Activated CD4-positive, alpha-beta T cell treated with anti-CD3 and anti-CD28 coated beads for 1 hour (primary cell): ENCODE data around the gene NBAS.

Experiments
- DNase-seq: peaks from one replicate; pipeline ENCODE4 v3.0.0-alpha.2; 2020

NBAS gene

DNA sequence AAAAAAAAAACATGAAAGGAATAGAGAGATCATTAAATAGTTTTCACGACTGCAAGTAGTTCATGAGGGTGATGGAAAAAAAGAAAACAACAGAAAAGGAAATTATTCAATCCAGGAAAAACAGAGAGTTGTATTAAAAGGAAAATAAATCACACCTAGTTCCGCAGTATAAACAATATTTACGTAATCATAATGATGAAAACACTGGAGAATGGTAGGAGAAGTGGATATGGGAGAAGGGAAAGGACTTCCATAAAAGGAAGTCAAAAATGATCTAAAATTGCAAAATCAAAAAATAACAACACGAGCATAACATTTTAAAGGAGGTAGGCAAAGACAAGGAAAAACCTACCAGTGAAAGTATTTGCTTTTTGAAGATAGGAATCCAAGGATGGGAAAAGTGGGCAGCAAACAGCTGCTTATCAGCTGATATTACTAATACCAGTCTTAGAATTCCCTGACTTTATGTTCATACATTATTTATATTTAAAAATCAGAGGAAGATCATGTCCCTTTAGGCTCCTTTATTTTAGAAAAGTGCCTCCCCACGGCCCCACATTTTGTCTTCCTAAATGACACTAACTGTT lies 160.8 kb downstream of the NBAS start:
- DNase-seq: no peak

GRCh38 chr2:15399241-15399640 lies 161.9 kb downstream of the NBAS start:
- DNase-seq: no peak

DNA sequence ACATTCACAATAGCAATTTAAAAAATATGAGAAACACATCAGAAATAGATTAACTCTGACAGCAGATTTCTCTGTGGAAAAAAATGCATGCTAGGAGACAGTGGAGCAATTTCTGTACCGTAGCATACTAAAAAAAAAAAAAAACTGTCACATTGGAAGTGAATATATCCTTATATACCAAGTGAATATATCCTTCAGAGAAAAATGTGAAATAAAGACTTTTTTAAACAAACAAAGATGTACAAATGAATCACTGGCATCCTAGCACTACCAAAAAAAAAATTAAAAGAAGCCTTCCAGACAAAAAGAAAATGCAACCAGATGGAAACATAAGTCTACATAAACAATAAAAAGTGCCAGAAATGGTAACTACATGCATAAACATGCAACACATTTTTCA lies 169.4 kb downstream of the NBAS start:
- no peak for DNase-seq

DNA sequence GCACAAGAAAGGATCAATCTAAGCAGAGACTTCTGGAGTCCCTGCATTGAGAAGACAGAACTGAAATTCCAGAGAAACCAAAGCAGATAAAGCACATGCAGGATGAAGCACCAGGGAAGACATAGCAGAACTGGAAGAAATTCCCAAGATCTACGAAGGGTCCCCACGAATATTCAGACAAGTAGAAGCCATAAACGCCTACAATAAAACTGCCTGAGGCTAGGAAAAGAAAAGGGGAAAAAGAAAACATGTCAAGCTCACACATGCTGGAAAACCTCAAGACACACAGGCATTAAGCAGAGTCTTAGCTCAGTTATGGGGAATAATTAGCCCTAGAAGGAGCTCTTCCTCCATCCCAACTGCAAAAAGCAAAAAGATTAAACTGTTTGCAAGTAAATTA lies 171.2 kb downstream of the NBAS start:
- no peak for DNase-seq

- no peak for DNase-seq
Measured at GRCh38 chr2:15389326-15389700, 171.8 kb downstream of the NBAS start.

GRCh38 chr2:15388406-15389325 lies 172.5 kb downstream of the NBAS start:
- no peak for DNase-seq

DNA sequence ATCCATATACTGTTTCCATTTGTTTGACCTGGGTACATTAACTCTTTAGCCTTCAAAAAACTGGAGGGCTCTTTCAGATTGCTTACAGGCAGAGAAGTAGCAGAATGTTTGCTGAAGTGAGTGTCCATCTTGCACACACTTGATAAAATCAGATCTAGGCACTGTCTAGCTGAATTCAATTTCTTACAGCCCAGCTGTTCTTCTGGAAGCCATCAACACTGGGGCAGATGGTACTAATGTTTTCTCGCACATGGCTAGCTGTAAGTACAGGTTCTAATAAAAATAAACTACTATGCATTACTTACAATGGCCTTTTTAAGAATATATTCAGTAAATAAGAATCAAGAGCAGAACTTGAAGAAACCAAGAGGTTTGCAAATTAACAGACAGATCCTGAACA lies 175.9 kb downstream of the NBAS start:
- DNase-seq: no peak

- DNase-seq: no peak
Measured at GRCh38 chr2:15383695-15384350, 177.3 kb downstream of the NBAS start.

DNA sequence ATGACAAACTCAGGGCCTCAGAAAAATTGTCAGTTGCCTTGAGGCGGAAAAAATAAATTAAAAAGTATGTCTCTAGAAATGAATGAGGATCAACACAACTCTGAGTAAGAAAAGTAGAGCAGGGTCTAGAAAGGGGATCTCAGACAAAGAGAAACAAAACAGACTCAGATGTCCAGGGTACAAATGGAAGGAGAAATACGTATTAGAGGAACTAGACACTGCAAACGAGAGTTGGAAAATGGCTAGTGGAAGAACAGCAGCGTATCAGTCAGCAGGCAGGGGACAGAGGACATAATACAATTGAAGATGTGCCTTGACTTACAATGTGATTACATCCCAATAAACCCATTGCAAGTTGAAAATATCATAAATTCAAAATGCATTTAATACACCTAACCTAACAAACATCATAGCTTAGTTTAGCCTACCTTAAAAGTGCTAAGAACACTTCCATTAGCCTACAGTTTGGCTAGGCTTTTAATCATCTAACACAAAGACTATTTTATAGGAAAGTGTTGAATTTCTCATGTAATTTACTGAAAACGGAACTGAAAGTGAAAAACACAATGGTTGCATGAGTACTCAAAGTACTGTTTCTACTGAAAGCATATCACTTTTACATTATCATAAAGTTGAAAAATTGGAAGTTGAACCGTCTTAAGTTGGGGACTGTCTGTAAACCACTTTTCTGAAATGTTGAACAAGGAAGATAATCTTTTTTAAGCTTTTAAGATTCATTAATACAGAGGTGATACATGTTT lies 182.8 kb downstream of the NBAS start:
- no peak for DNase-seq

DNA sequence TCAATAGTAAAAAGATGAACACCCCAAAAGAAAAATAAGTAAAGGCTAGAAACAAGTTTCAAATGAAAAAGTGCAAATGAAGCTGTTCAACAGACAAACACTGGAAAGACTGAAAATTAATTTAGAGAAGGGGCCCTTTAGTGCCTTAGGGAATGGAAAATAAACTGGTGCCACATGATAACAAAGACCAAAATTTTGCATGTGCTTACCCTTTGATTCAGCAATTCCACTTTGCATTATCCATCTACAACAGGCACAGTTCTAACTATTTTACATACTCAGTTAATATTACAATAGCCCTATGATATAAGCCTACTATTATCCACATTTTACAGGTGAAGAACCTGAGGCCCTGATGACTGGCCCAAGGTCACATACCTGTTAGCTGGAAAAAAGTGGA lies 183.9 kb downstream of the NBAS start:
- no peak for DNase-seq

DNA sequence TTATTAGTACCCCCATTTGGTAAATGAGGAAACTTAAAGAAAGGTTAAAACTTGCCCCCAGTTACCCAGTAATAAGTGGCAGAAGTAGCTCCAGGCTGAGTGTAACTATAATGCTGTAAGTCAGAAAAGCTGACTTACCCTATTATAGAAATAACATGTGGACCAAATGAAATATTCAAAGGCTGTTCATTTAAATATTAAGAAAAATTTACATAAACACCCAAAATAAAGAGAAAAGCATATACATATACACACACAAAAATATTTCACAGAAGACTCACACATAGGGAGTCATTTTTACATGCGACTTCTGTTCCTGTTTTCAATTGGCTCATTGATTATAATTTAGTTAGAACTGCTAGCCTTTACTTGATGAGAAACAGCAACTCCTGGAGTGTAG lies 189.1 kb downstream of the NBAS start:
- DNase-seq: no peak

GRCh38 chr2:15369129-15369528 lies 192.0 kb downstream of the NBAS start:
- no peak for DNase-seq

DNA sequence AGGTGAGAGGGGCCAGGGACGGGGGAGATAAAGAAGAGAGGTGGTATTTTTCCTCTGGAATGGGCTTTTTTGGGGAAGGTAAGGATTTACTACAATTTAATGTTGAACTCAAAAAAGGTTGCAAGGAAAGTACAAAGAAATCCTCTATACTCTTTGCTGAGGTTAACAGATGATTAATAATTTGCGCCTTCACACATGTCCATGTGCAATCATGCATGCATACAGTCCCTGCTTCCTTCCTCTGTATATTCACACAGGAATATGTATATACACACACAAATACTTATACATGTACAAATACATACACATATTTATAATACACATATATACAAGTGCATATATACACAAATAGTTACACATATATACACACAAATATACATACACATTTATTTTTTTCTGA lies 193.4 kb downstream of the NBAS start:
- DNase-seq: no peak

GRCh38 chr2:15367205-15367604 lies 193.9 kb downstream of the NBAS start:
- DNase-seq: no peak

GRCh38 chr2:15365411-15365810 lies 195.7 kb downstream of the NBAS start:
- DNase-seq: no peak

DNA sequence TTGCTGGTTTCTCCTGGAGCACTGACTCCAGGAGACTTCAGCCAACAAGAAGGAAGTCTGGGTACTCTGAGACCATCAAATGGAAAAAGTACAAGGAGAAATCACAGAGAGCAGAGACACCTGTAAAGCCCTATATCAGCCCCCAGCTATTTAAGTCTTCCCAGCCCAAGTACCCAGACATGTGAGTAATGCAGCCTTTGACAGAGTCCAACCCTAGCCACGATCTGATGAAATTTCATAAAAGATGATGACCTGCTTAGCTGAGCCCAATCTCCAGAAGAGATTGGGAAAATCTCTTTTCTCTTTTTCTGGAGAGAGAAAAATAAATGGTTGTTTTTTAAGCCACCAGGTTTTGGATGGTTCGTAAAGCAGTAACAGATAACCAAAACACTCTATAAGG lies 196.6 kb downstream of the NBAS start:
- DNase-seq: no peak

DNA sequence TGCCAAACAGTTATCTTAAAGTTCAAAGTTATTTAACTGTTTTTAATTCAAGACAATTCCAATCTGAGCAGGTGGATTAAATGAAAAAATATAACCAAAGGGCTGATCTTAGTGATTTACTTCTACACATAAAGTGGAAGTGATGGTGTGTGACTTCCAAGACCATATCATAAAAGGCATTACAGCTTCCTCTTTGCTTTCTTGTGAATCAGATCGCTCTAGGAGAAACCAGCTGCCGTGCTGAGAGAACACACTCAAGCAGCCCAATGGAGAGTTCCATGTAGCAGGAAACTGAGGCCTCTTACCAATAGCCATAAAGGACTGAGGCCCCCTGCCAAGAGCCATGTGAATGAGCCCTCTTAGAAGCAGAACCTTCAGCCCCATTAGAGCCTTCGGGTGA lies 197.4 kb downstream of the NBAS start:
- no peak for DNase-seq

DNA sequence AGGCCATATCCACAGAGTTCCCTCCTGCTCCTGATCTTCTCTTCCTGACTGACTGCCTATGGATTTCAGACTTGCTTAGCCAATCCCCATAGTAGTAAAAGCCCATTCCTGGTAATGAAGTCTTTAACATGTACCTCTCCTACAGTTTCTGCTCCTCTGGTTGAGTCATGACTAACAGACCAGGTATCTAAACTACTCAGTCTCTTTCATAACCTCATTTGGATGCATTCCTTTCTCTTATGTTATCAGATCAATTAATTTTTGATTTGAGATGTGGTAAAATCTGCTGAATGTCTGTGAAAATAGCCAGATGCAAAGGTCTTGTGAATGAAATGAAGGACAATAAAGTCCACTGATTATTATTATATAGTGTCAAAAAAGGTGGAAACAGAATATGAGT lies 198.0 kb downstream of the NBAS start:
- DNase-seq: no peak

DNA sequence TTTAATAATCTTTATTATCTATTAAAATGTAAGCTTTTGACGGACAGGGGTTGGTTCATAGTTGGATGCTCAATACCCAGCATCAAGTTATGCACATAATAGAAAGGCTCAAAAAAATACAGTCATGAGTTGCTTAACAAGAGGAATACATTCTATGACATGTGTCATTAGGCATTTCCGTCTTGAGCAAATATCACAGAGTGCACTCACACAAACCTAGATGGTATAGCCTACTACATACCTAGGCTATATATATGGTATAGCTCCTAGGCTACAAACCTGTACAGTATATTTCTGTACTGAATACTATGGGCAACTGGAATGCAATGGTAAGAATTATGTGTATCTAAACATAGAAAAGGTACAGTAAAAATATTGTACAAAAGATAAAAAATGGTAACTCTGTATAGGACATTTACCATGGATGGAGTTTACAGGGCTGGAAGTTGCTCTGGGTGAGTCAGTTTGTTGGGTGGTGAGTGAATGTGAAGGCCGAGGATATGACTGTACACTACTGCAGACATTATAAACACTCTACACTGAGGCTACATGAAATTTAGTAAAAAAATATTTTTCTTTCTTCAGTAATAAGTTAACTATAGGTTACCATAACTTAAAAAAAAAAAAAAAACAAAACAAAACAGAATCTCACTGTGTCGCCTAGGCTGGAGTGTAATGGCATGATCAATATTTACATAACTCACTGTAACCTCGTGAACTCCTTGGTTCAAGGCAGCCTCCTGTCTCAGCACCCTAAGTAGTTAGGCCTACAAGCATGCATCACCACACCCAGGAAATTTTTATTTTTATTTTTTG lies 201.2 kb downstream of the NBAS start:
- DNase-seq: no peak

- no peak for DNase-seq
Measured at GRCh38 chr2:15357922-15358321, 203.2 kb downstream of the NBAS start.

GRCh38 chr2:15357186-15357585 lies 203.9 kb downstream of the NBAS start:
- no peak for DNase-seq

- no peak for DNase-seq
Measured at GRCh38 chr2:15355386-15355785, 205.7 kb downstream of the NBAS start.
